Fibroblast of skin of left biceps (primary cell): ENCODE measurements around the gene PZP.

ENCODE experiments used
- DNase-seq, 2 experiments: peaks; one replicate each; pipeline ENCODE4 v3.0.0-alpha.2; 2013; ENCODE audit warnings: low read depth in 2 of 2

Gene PZP

DNA sequence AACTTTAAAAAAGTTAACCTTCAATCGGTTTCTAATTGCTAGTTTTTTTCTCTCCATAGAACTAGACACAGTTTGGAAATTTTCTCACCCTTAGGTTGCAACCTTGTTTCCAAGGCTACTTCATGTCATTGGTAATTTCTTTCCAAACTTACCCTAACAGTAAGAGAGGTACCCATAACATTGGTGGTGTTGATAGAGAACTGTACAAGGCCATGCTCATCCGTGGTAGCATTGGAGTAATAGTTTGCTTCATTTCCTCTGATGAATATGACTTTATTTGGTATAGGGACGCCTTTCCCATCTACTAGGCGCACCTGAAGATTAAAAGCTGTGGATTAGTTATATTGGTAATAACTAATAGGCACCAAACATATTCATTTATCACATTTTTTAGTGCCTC lies 104.1 kb downstream of the PZP start:
- DNase-seq, result no peak

DNA sequence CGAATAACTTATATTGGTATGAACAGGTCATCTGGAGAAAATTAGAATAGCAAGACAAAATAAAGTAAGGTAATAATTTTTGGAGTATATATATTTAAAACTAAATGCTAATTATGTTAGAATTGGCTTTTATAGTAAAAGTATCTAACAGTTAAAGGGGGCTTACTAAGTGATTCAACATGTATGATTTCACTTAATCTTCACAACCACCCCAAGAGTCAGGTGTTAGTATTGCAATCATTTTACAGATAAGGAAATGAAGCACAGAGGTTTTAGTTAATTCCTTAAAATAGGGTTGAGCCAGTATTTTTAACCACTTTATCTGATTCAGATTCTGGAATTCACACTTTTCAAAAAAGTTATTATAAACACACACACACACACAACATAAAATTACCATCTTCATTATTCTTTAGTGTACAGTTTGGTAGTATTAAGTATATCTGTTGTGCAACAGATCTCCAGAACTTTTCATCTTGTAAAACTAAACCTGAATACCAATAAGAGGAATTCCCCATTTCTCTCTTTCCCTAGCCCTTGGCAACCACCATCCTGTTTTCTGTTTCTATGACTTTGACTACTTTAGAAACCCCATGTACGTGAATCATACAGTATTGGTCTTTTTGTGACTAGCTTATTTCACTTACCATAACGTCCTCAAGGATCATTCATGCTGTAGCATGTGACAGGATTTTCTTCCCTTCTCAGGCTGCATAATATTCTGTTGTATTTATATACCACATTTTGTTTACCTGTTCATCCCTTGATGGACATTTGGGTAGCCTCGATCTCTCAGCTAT lies 104.9 kb downstream of the PZP start:
- DNase-seq, result no peak

DNA sequence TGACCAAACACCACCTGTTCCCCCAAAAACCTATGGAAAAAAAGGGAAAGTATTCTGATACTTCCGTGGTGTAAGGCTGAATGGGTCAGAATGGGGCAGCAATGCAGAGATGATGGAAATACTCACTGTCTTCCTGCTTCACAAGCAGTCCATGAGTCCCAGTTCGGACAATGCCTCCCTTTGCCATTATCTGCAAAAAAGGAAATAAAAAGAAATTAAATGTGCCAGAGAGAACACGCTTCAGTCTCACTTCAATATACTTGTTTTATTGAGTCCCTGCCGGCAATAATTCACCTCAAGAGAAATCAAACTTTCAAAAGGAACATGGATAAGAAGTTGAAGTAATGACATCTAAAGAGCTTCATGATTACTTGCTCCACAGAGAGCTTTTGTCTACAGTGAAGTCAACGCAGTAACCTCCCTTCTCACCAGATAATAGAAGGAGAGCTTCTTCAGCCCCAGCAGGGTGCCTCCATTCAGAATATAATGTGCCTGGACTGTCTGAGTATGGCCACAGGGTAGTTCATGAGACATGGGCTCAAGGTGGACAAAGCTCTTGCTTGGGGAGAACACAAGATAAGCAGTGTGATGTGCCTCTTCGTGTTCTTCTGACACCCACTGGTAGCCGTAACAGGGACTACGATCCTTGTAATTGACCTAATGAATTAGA lies 107.0 kb downstream of the PZP start:
- no peak for DNase-seq

DNA sequence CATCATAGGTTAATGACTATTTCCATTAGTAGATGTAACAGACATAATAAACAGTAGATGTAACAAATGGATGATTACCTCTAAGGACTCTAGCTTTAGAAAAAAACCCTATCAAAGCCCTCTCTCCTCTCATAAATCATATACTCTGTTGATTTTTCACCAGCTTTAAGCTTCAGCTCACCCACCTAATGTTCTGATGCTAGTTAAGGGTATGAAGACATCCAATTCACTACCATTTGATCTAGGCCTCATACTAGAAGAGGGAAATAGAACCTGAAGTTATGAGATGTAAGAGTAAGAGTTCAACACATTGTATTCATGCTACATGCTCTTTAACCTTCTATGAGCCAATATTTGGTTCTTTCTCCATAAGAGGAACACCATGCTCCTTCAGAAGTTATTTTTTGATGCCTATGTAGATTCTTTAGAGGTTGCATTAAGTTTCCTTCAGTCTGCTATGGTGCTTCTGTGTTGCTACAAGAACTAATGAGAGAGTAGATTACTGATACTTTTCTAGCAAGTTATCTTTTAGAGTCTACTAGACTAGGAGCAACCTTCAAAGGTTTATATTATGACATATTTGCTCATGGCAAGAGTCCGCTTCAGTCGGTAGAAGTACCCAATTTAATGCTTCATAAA lies 108.5 kb downstream of the PZP start:
- DNase-seq, result no peak
